CD4-positive, alpha-beta memory T cell (primary cell): ENCODE data around the gene RIMBP2. TPM values are rescaled to one million over a fixed set of nuclear protein-coding genes. Genes with fewer than 3 reads are reported as not detected.

ENCODE experiments used
- CTCF ChIA-PET: fragments of 350-600 bp; sonication (Branson Sonifier 250); formaldehyde crosslinking; loops from one replicate; lab custom pipeline; 2021; ENCODE audit warnings: inconsistent platforms; ENCODE audit not compliant: partially characterized antibody; lab: Charles Lee
- POLR2A ChIA-PET: fragments of 350-600 bp; sonication (Branson Sonifier 250); formaldehyde crosslinking; loops from one replicate; lab custom pipeline; 2021; ENCODE audit not compliant: partially characterized antibody; lab: Charles Lee
- DNase-seq, 5 donors: peaks; one replicate each; pipeline versions ENCODE4 v3.0.0 to v3.0.0-alpha.2; 2020 to 2022; ENCODE audit warnings: mixed read lengths in 1 of 5
- H3K27ac ChIP-seq: one replicate; pipeline ENCODE4 v1.7.0; 2013; ENCODE audit warnings: low read depth, low read length
- H3K27me3 ChIP-seq: 2 replicates; pipeline ENCODE4 v1.7.0; 2013; ENCODE audit warnings: mild to moderate bottlenecking, low read length, moderate library complexity; ENCODE audit not compliant: insufficient read depth
- H3K36me3 ChIP-seq: 2 replicates; pipeline ENCODE4 v1.7.0; 2013; ENCODE audit warnings: mild to moderate bottlenecking, low read length, moderate library complexity; ENCODE audit not compliant: insufficient read depth
- H3K4me1 ChIP-seq: 2 replicates; pipeline ENCODE4 v1.7.0; 2013; ENCODE audit warnings: mild to moderate bottlenecking, low read length, moderate library complexity; ENCODE audit not compliant: insufficient read depth
- H3K4me3 ChIP-seq, 2 donors: one replicate each; pipeline ENCODE4 v1.7.0; 2013; ENCODE audit warnings: low read length in 2 of 2, mild to moderate bottlenecking in 1 of 2
- H3K9me3 ChIP-seq, 2 donors: one replicate each; pipeline ENCODE4 v1.7.0; 2013; ENCODE audit warnings: low read length in 2 of 2, control low read depth in 1 of 2; ENCODE audit not compliant: control insufficient read depth in 1 of 2
- H3K27ac Mint-ChIP-seq, 7 donors: one replicate each; pipeline ENCODE4 v1.8.0; 2020 to 2021; ENCODE audit warnings: mixed read lengths in 7 of 7, mild to moderate bottlenecking in 6 of 7, inconsistent platforms in 3 of 7, moderate library complexity in 3 of 7
- H3K27me3 Mint-ChIP-seq, 2 donors: one replicate each; pipeline ENCODE4 v1.8.0; 2020 to 2021; ENCODE audit warnings: mixed read lengths in 2 of 2
- H3K36me3 Mint-ChIP-seq, 2 donors: one replicate each; pipeline ENCODE4 v1.8.0; 2020 to 2021; ENCODE audit warnings: mixed read lengths in 2 of 2, inconsistent platforms in 1 of 2, mild to moderate bottlenecking in 1 of 2
- H3K4me1 Mint-ChIP-seq, 4 donors: one replicate each; pipeline ENCODE4 v1.8.0; 2020 to 2021; ENCODE audit warnings: mixed read lengths in 4 of 4, mild to moderate bottlenecking in 1 of 4
- H3K4me3 Mint-ChIP-seq, 8 donors: one replicate each; pipeline ENCODE4 v1.8.0; 2020 to 2021; ENCODE audit warnings: mixed read lengths in 8 of 8, mild to moderate bottlenecking in 7 of 8, moderate library complexity in 6 of 8, inconsistent platforms in 3 of 8
- H3K9me3 Mint-ChIP-seq, 8 donors: one replicate each; pipeline ENCODE4 v1.8.0; 2020 to 2021; ENCODE audit warnings: mixed read lengths in 8 of 8, mild to moderate bottlenecking in 5 of 8, inconsistent platforms in 3 of 8, moderate library complexity in 1 of 8
- intact Hi-C: fragments of 100-400 bp; cut with micrococcal nuclease; formaldehyde crosslinking; loops from one replicate; pipeline ENCODE4 v1.15.1; 2023
- polyA plus RNA-seq, 2 donors: library from polyadenylated mRNA; unstranded; fragments of 300-500 nt; fragmentation: Illumina TruSeq; gene quantifications; one replicate each; pipeline ENCODE4 v1.2.3, GENCODE V29; 2021
- total RNA-seq, 2 experiments: library from RNA; stranded (reverse); gene quantifications; one replicate each; pipeline ENCODE4 v1.2.3, GENCODE V29; 2021

RIMBP2 gene
- total and polyA plus RNA-seq, 4 experiments from 2014 or later = 0.20 TPM; not detected in 3

GRCh38 chr12:130705178-130705822 is 10.8 kb downstream of the RIMBP2 start:
- ChIA-PET CTCF (no interaction called here), POLR2A (no interaction called here)
- Mint-ChIP-seq H3K4me3 (no peak overlapping the region), H3K27ac (no peak overlapping the region), H3K36me3 (no peaks in the 10 kb centered on the region), H3K4me1 (no peaks in the 10 kb centered on the region), H3K9me3 (peaks cover 0 to 4% (median 0%) of the 10 kb centered on the region in 8 donors), H3K27me3 (peaks cover 6 to 8% of the 10 kb centered on the region in 2 donors)
- Histone ChIP-seq H3K9me3 (no peaks in the 10 kb centered on the region), H3K4me3 (no peak overlapping the region), H3K27me3 (no peaks in the 10 kb centered on the region), H3K27ac (no peak overlapping the region), H3K36me3 (no peaks in the 10 kb centered on the region), H3K4me1 (no peaks in the 10 kb centered on the region)
- intact Hi-C loops = no loop called here
- DNase-seq = no peak

- intact Hi-C loops = no loop called here
- POLR2A ChIA-PET = no interaction called here
- Histone ChIP-seq H3K27me3 (no peaks in the 10 kb centered on the region), H3K27ac (no peak overlapping the region), H3K9me3 (no peaks in the 10 kb centered on the region), H3K4me3 (no peak overlapping the region), H3K36me3 (no peaks in the 10 kb centered on the region), H3K4me1 (no peaks in the 10 kb centered on the region)
- no peaks in the 10 kb centered on the region for H3K36me3 Mint-ChIP-seq
- H3K27ac Mint-ChIP-seq = no peak overlapping the region
- H3K9me3 Mint-ChIP-seq = peaks cover 0 to 4% (median 0%) of the 10 kb centered on the region in 8 donors
- CTCF ChIA-PET = no interaction called here
- no peak for DNase-seq
- no peak overlapping the region for H3K4me3 Mint-ChIP-seq
- peaks cover 2 to 9% of the 10 kb centered on the region in 2 donors for H3K27me3 Mint-ChIP-seq
- H3K4me1 Mint-ChIP-seq = no peaks in the 10 kb centered on the region
These were observed 11.5 kb downstream of the RIMBP2 start for GRCh38 chr12:130704606-130705005.

DNA sequence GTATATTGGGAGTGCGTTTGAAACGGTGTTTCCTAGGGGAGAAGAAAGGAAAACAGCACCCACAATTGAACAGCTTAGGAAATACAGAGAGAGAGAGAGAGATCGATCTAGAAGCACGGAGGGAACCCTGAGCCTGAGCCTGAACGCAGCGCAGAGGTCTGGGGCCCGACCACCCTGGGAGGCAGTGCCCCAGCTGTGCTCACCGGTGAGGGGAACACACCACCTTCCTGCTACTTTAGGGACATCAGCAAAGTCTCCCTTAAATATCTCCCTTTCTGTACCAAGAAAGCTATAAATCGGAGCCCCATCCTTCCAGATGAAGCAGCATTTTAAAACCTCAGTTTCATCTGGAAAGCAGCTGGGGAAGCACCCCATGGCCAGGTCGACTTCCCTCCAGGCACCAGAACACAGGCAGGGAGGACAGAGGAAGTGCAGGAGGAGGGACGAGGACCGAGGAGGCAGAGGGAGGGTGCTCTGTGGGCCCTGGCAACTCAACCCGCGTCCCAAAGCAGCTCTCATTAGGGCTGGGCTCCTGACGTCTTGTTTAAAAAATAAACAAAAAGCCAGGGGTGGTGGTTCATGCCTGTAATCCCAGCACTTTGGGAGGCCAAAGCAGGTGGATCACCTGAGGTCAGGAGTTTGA is 12.2 kb downstream of the RIMBP2 start:
- no peaks in the 10 kb centered on the region for H3K27me3 ChIP-seq
- H3K4me1 ChIP-seq = no peaks in the 10 kb centered on the region
- H3K27me3 Mint-ChIP-seq = peaks cover 2 to 9% of the 10 kb centered on the region in 2 donors
- intact Hi-C loops = no loop called here
- H3K4me3 Mint-ChIP-seq = no peak overlapping the region
- H3K9me3 Mint-ChIP-seq = peaks cover 0 to 4% (median 0%) of the 10 kb centered on the region in 8 donors
- H3K4me3 ChIP-seq = no peak overlapping the region
- CTCF ChIA-PET = no interaction called here
- POLR2A ChIA-PET = no interaction called here
- H3K9me3 ChIP-seq = no peaks in the 10 kb centered on the region
- no peak overlapping the region for H3K27ac ChIP-seq
- DNase-seq = no peak
- no peak overlapping the region for H3K27ac Mint-ChIP-seq
- no peaks in the 10 kb centered on the region for H3K36me3 Mint-ChIP-seq
- no peaks in the 10 kb centered on the region for H3K4me1 Mint-ChIP-seq
- no peaks in the 10 kb centered on the region for H3K36me3 ChIP-seq

- Mint-ChIP-seq H3K4me1 (no peaks in the 10 kb centered on the region), H3K27ac (no peak overlapping the region), H3K4me3 (no peak overlapping the region), H3K27me3 (peaks cover 2 to 9% of the 10 kb centered on the region in 2 donors), H3K36me3 (no peaks in the 10 kb centered on the region), H3K9me3 (peaks cover 0 to 4% (median 0%) of the 10 kb centered on the region in 8 donors)
- Histone ChIP-seq H3K27ac (no peak overlapping the region), H3K4me1 (no peaks in the 10 kb centered on the region), H3K4me3 (no peak overlapping the region), H3K36me3 (no peaks in the 10 kb centered on the region), H3K27me3 (no peaks in the 10 kb centered on the region), H3K9me3 (no peaks in the 10 kb centered on the region)
- ChIA-PET POLR2A (no interaction called here), CTCF (no interaction called here)
- DNase-seq = no peak
- intact Hi-C loops = no loop called here
These were observed 12.9 kb downstream of the RIMBP2 start for GRCh38 chr12:130702966-130703732.

DNA sequence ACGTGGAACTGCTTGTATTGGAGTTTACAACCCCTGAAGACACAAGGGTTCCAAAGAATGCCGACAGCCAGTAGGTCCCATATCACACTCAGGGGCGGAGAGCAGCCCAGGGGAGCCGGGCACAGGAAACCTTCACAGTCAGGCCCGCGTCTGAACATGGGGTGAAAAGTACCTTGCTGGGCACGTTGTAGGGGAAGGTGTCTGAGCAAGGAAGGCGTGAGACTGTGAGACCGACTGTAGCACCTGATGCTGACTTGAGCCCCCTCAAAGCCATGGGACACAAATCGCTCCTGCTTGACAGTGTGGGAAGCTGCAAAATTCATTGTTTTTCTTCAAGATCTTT is 14.7 kb downstream of the RIMBP2 start:
- H3K4me3 Mint-ChIP-seq = no peak overlapping the region
- Histone ChIP-seq H3K4me1 (no peaks in the 10 kb centered on the region), H3K27ac (no peak overlapping the region), H3K9me3 (no peaks in the 10 kb centered on the region), H3K27me3 (no peaks in the 10 kb centered on the region), H3K4me3 (no peak overlapping the region), H3K36me3 (no peaks in the 10 kb centered on the region)
- peaks cover 0 to 4% (median 0%) of the 10 kb centered on the region in 8 donors for H3K9me3 Mint-ChIP-seq
- no peaks in the 10 kb centered on the region for H3K36me3 Mint-ChIP-seq
- no peak for DNase-seq
- no peaks in the 10 kb centered on the region for H3K4me1 Mint-ChIP-seq
- no peak overlapping the region for H3K27ac Mint-ChIP-seq
- intact Hi-C loops = no loop called here
- ChIA-PET POLR2A (no interaction called here), CTCF (no interaction called here)
- peaks cover 6% of the 10 kb centered on the region in 2 donors for H3K27me3 Mint-ChIP-seq

GRCh38 chr12:130700492-130701401 is 15.4 kb downstream of the RIMBP2 start:
- H3K27me3 ChIP-seq = no peaks in the 10 kb centered on the region
- peaks cover 0 to 4% (median 0%) of the 10 kb centered on the region in 8 donors for H3K9me3 Mint-ChIP-seq
- no peaks in the 10 kb centered on the region for H3K4me1 Mint-ChIP-seq
- DNase-seq = no peak
- H3K36me3 Mint-ChIP-seq = no peaks in the 10 kb centered on the region
- H3K36me3 ChIP-seq = no peaks in the 10 kb centered on the region
- intact Hi-C loops = no loop called here
- peaks cover 6 to 8% of the 10 kb centered on the region in 2 donors for H3K27me3 Mint-ChIP-seq
- no peak overlapping the region for H3K4me3 ChIP-seq
- POLR2A ChIA-PET = no interaction called here
- CTCF ChIA-PET = no interaction called here
- no peak overlapping the region for H3K4me3 Mint-ChIP-seq
- no peak overlapping the region for H3K27ac ChIP-seq
- no peaks in the 10 kb centered on the region for H3K9me3 ChIP-seq
- no peaks in the 10 kb centered on the region for H3K4me1 ChIP-seq
- no peak overlapping the region for H3K27ac Mint-ChIP-seq

GRCh38 chr12:130698106-130698505 is 18.0 kb downstream of the RIMBP2 start:
- Histone ChIP-seq H3K9me3 (no peaks in the 10 kb centered on the region), H3K4me1 (no peaks in the 10 kb centered on the region), H3K4me3 (no peak overlapping the region), H3K27ac (no peak overlapping the region), H3K36me3 (no peaks in the 10 kb centered on the region), H3K27me3 (no peaks in the 10 kb centered on the region)
- Mint-ChIP-seq H3K36me3 (no peaks in the 10 kb centered on the region), H3K4me3 (no peak overlapping the region), H3K4me1 (no peaks in the 10 kb centered on the region), H3K27me3 (peaks cover 9 to 11% of the 10 kb centered on the region in 2 donors), H3K27ac (no peak overlapping the region), H3K9me3 (peaks cover 0 to 4% (median 0%) of the 10 kb centered on the region in 8 donors)
- CTCF ChIA-PET = no interaction called here
- POLR2A ChIA-PET = no interaction called here
- intact Hi-C loops = no loop called here
- DNase-seq = no peak
